Epithelial cell of proximal tubule (primary cell): ENCODE measurements around the gene PCDHA8. TPM values are rescaled to one million over a fixed set of nuclear protein-coding genes. Genes with fewer than 3 reads are reported as not detected.
"Not testable (repeated sequence)": the region's sequence is repeated elsewhere in the genome, so short reads cannot be mapped to it uniquely, and the experiment has no call there.

Experiments
- DNase-seq: peaks from one replicate; pipeline ENCODE4 v3.0.0-alpha.2; 2011; ENCODE audit warnings: low read depth
- H3K4me3 ChIP-seq: 2 replicates; pipeline ENCODE4 v1.5.1; 2011; ENCODE audit warnings: low read depth, mild to moderate bottlenecking, low read length
- total RNA-seq: library from RNA; depleted of rRNA; stranded (reverse); fragments of >200 nt; gene quantifications from 2 replicates; pipeline ENCODE4 v1.2.3, GENCODE V29; 2015
- TF ChIP-seq, protein P1 (sequence below): conservative IDR thresholded peaks from 2 replicates; pipeline ENCODE4 v1.5.1; 2012; ENCODE audit warnings: low read depth, mild to moderate bottlenecking, low read length

PCDHA8 gene
- total RNA-seq, 1 donor from 2014 or later = not detected

DNA sequence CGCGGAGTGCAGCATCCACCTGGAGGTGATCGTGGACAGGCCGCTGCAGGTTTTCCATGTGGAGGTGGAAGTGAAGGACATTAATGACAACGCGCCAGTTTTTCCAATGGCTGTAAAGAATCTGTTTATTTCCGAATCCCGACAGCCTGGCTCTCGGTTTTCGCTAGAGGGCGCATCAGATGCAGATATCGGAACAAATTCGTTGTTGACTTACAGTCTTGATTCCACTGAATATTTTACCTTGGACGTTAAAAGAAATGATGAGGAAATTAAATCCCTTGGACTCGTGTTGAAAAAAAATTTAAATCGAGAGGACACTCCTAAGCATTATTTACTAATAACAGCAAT, 39.5 kb upstream of the PCDHA8 start:
- TF ChIP-seq, protein P1, sequence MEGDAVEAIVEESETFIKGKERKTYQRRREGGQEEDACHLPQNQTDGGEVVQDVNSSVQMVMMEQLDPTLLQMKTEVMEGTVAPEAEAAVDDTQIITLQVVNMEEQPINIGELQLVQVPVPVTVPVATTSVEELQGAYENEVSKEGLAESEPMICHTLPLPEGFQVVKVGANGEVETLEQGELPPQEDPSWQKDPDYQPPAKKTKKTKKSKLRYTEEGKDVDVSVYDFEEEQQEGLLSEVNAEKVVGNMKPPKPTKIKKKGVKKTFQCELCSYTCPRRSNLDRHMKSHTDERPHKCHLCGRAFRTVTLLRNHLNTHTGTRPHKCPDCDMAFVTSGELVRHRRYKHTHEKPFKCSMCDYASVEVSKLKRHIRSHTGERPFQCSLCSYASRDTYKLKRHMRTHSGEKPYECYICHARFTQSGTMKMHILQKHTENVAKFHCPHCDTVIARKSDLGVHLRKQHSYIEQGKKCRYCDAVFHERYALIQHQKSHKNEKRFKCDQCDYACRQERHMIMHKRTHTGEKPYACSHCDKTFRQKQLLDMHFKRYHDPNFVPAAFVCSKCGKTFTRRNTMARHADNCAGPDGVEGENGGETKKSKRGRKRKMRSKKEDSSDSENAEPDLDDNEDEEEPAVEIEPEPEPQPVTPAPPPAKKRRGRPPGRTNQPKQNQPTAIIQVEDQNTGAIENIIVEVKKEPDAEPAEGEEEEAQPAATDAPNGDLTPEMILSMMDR = peak; percentile 44
- H3K4me3 ChIP-seq = peak overlapping the region; percentile 44

DNA sequence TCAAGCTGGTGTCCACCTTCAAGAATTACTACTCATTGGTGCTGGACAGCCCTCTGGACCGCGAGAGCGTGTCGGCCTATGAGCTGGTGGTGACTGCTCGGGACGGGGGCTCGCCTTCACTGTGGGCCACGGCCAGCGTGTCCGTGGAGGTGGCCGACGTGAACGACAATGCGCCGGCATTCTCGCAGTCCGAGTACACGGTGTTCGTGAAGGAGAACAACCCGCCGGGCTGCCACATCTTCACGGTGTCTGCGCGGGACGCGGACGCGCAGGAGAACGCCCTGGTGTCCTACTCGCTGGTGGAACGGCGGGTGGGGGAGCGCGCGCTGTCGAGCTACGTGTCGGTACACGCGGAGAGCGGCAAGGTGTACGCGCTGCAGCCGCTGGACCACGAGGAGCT, 38.6 kb upstream of the PCDHA8 start:
- H3K4me3 ChIP-seq, DNase-seq: not testable (repeated sequence)

More for the DNA sequence above, 39.5 kb upstream of the PCDHA8 start:
- no peak for DNase-seq

DNA sequence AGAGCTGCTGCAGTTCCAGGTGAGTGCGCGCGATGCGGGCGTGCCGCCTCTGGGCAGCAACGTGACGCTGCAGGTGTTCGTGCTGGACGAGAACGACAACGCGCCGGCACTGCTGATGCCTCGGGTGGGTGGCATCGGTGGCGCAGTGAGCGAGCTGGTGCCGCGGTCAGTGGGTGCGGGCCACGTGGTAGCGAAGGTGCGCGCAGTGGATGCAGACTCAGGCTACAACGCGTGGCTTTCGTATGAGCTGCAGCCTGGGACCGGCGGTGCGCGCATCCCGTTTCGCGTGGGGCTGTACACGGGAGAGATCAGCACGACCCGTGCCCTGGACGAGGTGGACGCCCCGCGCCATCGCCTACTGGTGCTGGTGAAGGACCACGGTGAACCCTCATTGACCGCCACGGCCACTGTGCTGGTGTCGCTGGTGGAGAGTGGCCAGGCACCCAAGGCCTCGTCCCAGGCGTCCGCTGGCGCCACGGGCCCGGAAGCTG, 38.2 kb upstream of the PCDHA8 start:
- H3K4me3 ChIP-seq = no peak overlapping the region
- TF ChIP-seq, protein P1 = no peak
- no peak for DNase-seq

DNA sequence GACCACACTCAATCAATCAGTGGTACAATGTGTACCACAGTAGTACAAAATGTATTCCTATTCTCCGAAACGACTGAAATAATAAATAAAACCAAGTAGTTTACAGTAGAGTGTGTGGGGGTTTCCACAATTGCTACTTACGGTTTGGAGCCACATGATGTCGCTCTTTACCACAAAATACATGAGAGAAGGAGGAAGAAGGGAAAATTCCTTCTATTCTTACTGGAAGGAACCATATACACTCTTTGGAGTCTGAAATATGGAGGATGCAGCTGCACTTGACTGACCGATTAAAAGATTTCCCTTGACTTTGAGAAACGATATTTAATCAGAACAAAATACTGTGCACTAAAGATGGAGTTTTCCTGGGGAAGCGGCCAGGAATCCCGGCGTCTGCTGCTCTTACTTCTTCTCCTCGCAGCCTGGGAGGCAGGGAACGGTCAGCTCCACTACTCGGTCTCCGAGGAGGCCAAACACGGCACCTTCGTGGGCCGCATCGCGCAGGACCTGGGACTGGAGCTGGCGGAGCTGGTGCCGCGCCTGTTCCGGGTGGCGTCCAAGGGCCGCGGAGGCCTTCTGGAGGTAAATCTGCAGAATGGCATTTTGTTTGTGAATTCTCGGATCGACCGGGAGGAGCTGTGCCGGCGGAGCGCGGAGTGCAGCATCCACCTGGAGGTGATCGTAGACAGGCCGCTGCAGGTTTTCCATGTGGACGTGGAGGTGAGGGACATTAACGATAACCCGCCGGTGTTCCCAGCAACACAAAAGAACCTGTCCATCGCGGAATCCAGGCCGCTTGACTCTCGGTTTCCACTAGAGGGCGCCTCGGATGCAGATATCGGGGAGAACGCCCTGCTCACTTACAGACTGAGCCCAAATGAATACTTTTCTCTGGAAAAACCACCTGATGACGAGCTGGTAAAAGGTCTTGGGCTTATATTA, 33.9 kb upstream of the PCDHA8 start, which contains the start of gene PCDHA4:
TSS of gene PCDHA4 (plus strand) at position 235 of the 942 bp plus-strand sequence.
- H3K4me3 ChIP-seq = peak within 1 kb of the TSS; percentile 52
- TF ChIP-seq, protein P1 = peak; percentile 59
- DNase-seq = no peak

DNA sequence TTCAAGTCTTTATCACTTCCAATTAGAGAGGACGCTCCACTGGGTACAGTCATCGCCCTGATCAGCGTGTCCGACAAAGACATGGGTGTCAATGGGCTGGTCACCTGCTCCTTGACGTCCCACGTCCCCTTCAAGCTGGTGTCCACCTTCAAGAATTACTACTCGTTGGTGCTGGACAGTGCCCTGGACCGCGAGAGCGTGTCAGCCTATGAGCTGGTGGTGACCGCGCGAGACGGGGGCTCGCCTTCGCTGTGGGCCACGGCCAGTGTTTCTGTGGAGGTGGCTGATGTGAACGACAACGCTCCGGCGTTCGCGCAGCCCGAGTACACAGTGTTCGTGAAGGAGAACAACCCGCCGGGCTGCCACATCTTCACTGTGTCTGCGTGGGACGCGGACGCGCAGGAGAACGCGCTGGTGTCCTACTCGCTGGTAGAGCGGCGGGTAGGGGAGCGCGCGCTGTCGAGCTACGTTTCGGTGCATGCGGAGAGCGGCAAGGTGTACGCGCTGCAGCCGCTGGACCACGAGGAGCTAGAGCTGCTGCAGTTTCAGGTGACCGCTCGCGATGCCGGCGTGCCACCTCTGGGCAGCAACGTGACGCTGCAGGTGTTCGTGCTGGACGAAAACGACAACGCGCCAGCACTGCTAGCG, 32.6 kb upstream of the PCDHA8 start:
- not testable (repeated sequence) for H3K4me3 ChIP-seq, DNase-seq

DNA sequence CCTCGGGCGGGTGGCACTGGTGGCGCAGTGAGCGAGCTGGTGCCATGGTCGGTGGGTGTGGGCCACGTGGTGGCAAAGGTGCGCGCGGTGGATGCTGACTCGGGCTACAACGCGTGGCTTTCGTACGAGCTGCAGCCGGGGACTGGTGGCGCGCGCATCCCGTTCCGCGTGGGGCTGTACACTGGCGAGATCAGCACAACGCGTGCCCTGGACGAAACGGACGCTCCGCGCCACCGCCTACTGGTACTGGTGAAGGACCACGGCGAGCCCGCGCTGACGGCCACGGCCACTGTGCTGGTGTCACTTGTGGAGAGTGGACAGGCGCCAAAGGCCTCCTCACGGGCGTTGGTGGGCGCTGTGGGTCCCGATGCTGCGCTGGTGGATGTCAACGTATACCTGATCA, 32.1 kb upstream of the PCDHA8 start:
- H3K4me3 ChIP-seq = no peak overlapping the region
- TF ChIP-seq, protein P1 = no peak
- DNase-seq = no peak

DNA sequence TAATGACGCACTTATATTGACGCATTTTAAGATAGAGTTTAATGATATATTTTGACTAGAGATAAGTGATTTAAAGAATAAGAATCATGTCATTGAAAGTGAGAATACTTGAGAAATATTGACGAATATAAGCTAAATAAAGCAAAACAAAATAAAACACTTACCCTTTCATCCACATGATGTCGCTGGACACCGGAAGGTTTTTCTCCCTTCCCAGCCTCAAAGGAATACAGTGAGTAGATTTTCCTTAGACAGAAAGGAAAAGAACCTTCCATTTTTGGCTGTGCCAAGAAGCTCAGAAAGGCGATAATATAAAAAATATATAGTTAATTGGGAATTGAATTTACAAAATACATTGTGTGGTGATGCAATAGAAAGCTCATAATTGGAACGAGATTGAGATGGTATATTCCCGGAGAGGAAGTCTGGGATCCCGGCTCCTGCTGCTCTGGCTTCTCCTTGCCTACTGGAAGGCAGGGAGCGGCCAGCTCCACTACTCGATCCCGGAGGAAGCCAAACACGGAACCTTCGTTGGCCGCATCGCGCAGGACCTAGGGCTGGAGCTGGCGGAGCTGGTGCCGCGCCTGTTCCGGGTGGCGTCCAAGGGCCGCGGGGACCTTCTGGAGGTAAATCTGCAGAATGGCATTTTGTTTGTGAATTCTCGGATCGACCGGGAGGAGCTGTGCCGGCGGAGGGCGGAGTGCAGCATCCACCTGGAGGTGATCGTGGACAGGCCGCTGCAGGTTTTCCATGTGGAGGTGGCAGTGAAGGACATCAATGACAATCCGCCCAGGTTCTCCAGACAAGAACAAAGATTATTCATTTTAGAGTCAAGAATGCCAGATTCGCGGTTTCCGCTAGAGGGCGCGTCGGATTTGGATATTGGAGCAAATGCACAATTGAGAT, 19.4 kb upstream of the PCDHA8 start, which contains the start of gene PCDHA5:
TSS of gene PCDHA5 (plus strand) at position 239 of the 906 bp plus-strand sequence.
- H3K4me3 ChIP-seq = peak within 1 kb of the TSS; percentile 21
- no peak for DNase-seq
- TF ChIP-seq, protein P1 = peak; percentile 53
